Progenitor cell of endocrine pancreas (in vitro differentiated cells): Measurements from ENCODE around the gene FKBP2. TPM values are rescaled to one million over a fixed set of nuclear protein-coding genes. Genes with fewer than 3 reads are reported as not detected.

Experiments
- DNase-seq: peaks from one replicate; pipeline ENCODE4 v3.0.0; 2021; ENCODE audit warnings: low spot score; ENCODE audit not compliant: unreplicated experiment
- H3K27ac Mint-ChIP-seq: 2 replicates; pipeline ENCODE4 v1.8.0; 2021; ENCODE audit warnings: mild to moderate bottlenecking, moderate library complexity, mixed read lengths
- H3K27me3 Mint-ChIP-seq: 2 replicates; pipeline ENCODE4 v1.8.0; 2021; ENCODE audit warnings: mixed read lengths
- H3K36me3 Mint-ChIP-seq: 2 replicates; pipeline ENCODE4 v1.8.0; 2022; ENCODE audit warnings: mixed read lengths; ENCODE audit not compliant: insufficient read depth
- H3K4me1 Mint-ChIP-seq: 2 replicates; pipeline ENCODE4 v1.8.0; 2021; ENCODE audit warnings: low read depth, mixed read lengths
- H3K4me3 Mint-ChIP-seq: 2 replicates; pipeline ENCODE4 v1.8.0; 2021; ENCODE audit warnings: low read depth, mild to moderate bottlenecking, moderate library complexity, mixed read lengths
- H3K9me3 Mint-ChIP-seq: 2 replicates; pipeline ENCODE4 v1.8.0; 2021; ENCODE audit warnings: low read depth, mixed read lengths
- CTCF ChIP-seq: fragments of 200-600 bp; sonication (generic); IDR thresholded peaks from one replicate; pipeline ENCODE4 v1.5.0; 2021; ENCODE audit warnings: antibody characterized with exemption, mild to moderate bottlenecking; ENCODE audit not compliant: unreplicated experiment
- total RNA-seq: library from RNA; stranded (reverse); gene quantifications from 2 replicates; pipeline ENCODE4 v1.2.1, GENCODE V29; 2021

Gene FKBP2
- total RNA-seq, 1 donor from 2014 or later = 57.7 TPM

DNA sequence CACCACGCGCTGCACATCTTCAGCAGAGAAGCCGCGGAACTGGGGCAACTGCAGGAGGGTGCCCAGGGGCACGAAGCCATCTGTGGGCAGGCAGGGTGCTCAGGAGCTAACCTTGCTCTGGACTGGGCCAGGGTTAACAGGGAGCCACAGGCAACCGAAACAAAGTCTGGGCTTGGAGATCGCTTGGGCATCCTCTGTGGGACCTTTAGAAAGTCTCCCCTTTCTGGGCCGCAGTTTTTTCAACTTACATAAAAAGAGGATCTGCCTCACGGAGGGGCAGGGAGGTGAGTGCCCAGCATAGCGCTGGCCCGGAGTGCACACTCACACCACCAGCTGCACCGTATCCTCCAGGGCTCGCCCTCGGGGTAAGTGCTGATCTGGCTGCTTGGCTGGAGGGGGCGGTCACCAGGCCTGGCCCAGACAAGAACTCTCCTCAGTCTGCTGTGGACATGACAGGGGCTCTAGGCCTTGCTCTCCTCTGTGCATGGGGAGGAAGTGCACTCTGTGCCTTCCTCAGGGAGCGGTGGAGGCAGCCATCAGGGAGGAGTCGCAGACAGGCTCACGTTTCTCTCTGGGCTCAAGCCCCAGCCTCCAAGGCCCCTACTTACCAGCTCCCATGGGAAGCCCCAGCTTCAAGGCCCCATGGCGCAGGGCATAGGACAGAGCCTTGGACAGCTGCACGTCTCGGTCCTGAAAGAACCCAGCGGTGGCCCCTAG, 15.8 kb upstream of the FKBP2 start:
- no peak for DNase-seq
- peak overlapping the region; percentile 87 for H3K4me3 Mint-ChIP-seq
- no peaks in the 10 kb centered on the region for H3K36me3 Mint-ChIP-seq
- no peak overlapping the region for H3K27ac Mint-ChIP-seq
- H3K9me3 Mint-ChIP-seq = no peaks in the 10 kb centered on the region
- H3K27me3 Mint-ChIP-seq = no peaks in the 10 kb centered on the region
- peaks cover 13% of the 10 kb centered on the region for H3K4me1 Mint-ChIP-seq
- TF ChIP-seq CTCF = no peak

DNA sequence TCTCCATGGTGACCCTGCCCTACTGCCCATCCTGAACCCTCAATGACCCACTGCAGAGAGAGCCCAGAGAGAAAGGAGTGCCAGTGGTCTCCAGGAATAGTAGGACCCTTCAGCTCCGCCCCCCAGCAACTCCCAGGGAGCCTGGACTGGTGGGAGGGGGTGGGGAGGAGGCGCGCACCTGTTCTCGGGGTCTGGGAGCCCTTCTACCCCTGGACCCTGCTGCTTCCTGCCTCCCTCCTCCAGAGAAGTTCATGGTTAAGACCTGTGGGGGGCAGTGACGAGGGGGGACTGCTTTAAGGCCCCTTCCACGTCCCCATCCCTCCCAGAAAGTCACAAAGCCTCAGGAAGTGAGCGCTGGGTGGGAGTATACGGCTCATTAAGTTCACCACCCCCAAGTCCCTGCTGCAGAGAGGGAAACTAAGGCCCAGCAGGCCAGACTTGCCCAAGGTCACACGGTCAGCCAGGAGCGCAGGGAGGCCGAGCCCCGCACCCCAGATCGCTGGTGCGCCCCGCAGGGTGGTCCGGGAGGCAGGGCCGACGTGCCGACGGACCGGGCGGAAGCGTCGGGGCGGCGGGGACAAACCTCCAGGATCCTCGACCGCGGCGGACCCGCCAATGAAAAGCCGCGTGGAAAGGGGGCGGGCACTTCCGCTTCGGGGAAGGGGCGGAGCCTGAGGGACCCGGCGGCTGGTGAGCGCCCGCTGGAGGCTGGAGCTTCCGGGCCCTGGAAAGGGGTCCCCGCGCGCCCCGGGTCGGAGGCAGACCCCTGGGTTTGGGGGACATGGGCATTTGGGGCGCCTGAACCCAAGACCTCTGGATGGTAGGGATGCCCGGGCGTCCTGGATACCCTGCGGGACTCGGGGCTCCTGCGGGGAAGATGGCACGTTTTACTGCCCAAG, 15.0 kb upstream of the FKBP2 start, which contains the start of the genes NUDT22 and TRPT1:
Gene NUDT22, plus strand, starts transcription at position 667 of the 899 bp plus-strand sequence. CDS start 379 bp downstream, outside the sequence.
Gene TRPT1, minus strand, starts transcription at position 579 of the 899 bp plus-strand sequence. Its CDS starts 326 bp downstream, at position 253.
- peak; percentile 87 for DNase-seq
- Mint-ChIP-seq H3K9me3 (no peaks in the 10 kb centered on the region), H3K36me3 (no peaks in the 10 kb centered on the region), H3K27ac (peak within 1 kb of the TSS; percentile 88), H3K27me3 (no peaks in the 10 kb centered on the region), H3K4me1 (peaks cover 14% of the 10 kb centered on the region), H3K4me3 (peak within 1 kb of the TSS; percentile 87)
- TF ChIP-seq CTCF = peak; percentile 39

DNA sequence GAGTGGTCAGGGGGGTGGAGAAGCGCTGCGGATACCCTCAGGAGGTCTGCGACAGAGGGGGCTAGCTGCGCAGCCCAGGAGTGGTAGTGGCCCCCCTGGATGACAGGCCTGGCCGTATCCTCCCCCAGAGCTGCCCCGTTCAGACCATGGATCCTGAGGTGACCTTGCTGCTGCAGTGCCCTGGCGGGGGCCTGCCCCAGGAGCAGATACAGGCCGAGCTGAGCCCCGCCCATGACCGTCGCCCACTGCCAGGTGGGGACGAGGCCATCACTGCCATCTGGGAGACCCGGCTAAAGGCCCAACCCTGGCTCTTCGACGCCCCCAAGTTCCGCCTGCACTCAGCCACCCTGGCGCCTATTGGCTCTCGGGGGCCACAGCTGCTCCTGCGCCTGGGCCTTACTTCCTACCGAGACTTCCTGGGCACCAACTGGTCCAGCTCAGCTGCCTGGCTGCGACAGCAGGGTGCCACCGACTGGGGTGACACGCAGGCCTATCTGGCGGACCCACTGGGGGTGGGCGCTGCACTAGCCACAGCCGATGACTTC, 14.3 kb upstream of the FKBP2 start:
- Mint-ChIP-seq H3K4me1 (peaks cover 16% of the 10 kb centered on the region), H3K27ac (no peak overlapping the region), H3K27me3 (no peaks in the 10 kb centered on the region), H3K4me3 (peak overlapping the region; percentile 87), H3K36me3 (no peaks in the 10 kb centered on the region), H3K9me3 (no peaks in the 10 kb centered on the region)
- TF ChIP-seq CTCF = no peak
- no peak for DNase-seq

DNA sequence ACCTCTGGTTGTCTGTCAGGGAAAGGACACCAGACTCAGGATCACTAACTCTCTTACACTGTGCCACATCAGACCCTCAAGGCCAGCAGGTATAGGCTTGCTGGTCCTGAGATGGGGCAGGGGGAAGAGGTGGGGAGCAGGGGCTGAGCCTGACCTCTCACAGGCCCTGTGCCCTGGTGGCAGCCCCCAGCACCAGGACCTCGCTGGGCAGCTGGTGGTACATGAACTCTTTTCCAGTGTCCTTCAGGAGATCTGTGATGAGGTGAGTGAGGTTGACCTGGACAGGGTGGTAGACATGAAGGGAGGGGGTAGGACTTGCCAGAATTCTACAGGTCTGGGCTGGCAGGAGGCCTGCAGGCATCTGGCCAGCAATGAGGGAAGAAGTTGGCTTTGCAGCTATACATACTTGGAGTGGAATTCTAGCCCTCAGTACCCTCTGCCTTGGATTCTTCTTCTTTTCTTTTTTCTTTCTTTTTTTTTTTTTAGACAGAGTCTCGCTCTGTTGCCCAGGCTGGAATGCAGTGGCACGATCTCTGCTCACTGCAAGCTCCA, 13.4 kb upstream of the FKBP2 start:
- Mint-ChIP-seq H3K4me3 (peak overlapping the region; percentile 87), H3K27me3 (no peaks in the 10 kb centered on the region), H3K27ac (no peak overlapping the region), H3K4me1 (peaks cover 16% of the 10 kb centered on the region), H3K36me3 (no peaks in the 10 kb centered on the region), H3K9me3 (no peaks in the 10 kb centered on the region)
- DNase-seq = no peak
- TF ChIP-seq CTCF = no peak
